GM23338 (cell line): Measurements from ENCODE around the gene APOBEC4. TPM values are rescaled to one million over a fixed set of nuclear protein-coding genes. Genes with fewer than 3 reads are reported as not detected.

ENCODE experiments used
- ATAC-seq: fragments of 200-7000 bp; cut with Tn5 transposase; 3 replicates; pipeline ENCODE4 v1.9.1; 2020
- DNase-seq: peaks from one replicate; pipeline ENCODE4 v3.0.0-alpha.2; 2015; ENCODE audit warnings: low spot score
- H2AFZ ChIP-seq: fragments of 200-600 bp; sonication (generic); 2 replicates; pipeline ENCODE4 v1.8.0; 2016; ENCODE audit warnings: antibody characterized with exemption, mild to moderate bottlenecking, moderate library complexity
- H3F3A ChIP-seq: fragments of 200-600 bp; sonication (generic); replicated peaks from 2 replicates; pipeline ENCODE4 v1.8.0; 2017; ENCODE audit warnings: antibody characterized with exemption, mixed run types, low read depth
- H3K27ac ChIP-seq: fragments of 200-600 bp; sonication (generic); 2 replicates; pipeline ENCODE4 v1.6.1; 2016; ENCODE audit warnings: low read depth
- H3K27me3 ChIP-seq: fragments of 200-600 bp; sonication (generic); 2 replicates; pipeline ENCODE4 v1.8.0; 2016; ENCODE audit warnings: mild to moderate bottlenecking, mixed run types, moderate library complexity; ENCODE audit not compliant: insufficient read depth
- H3K36me3 ChIP-seq: fragments of 200-600 bp; sonication (generic); 2 replicates; pipeline ENCODE4 v1.8.0; 2016; ENCODE audit warnings: mild to moderate bottlenecking; ENCODE audit not compliant: insufficient read depth
- H3K4me1 ChIP-seq: fragments of 200-600 bp; sonication (generic); 2 replicates; pipeline ENCODE4 v1.8.0; 2016; ENCODE audit warnings: mild to moderate bottlenecking, moderate library complexity; ENCODE audit not compliant: insufficient read depth
- H3K4me2 ChIP-seq: fragments of 200-600 bp; sonication (generic); 2 replicates; pipeline ENCODE4 v1.7.1; 2017; ENCODE audit warnings: mixed run types
- H3K4me3 ChIP-seq: fragments of 200-600 bp; sonication (generic); 2 replicates; pipeline ENCODE4 v1.6.1; 2016; ENCODE audit warnings: mixed run types
- H3K79me2 ChIP-seq: fragments of 200-600 bp; sonication (generic); replicated peaks from 2 replicates; pipeline ENCODE4 v1.8.0; 2017; ENCODE audit warnings: mild to moderate bottlenecking; ENCODE audit not compliant: insufficient read depth
- H3K9me2 ChIP-seq: fragments of 200-600 bp; sonication (generic); 2 replicates; pipeline ENCODE4 v1.8.0; 2017; ENCODE audit not compliant: insufficient read depth
- H4K20me1 ChIP-seq: fragments of 200-600 bp; sonication (generic); replicated peaks from 2 replicates; pipeline ENCODE4 v1.8.0; 2017; ENCODE audit warnings: mild to moderate bottlenecking; ENCODE audit not compliant: insufficient read depth
- H3K27ac Mint-ChIP-seq: 2 replicates; pipeline ENCODE4 v1.8.0; 2020; ENCODE audit warnings: inconsistent platforms, mild to moderate bottlenecking, moderate library complexity, mixed read lengths
- H3K27me3 Mint-ChIP-seq: 3 replicates; pipeline ENCODE4 v1.8.0; 2022; ENCODE audit warnings: low read depth, mild to moderate bottlenecking, moderate library complexity, mixed read lengths, inconsistent platforms; ENCODE audit not compliant: insufficient read depth, poor library complexity
- H3K36me3 Mint-ChIP-seq: 3 replicates; pipeline ENCODE4 v1.8.0; 2021; ENCODE audit warnings: low read depth, mild to moderate bottlenecking, inconsistent platforms, moderate library complexity, mixed read lengths
- H3K4me1 Mint-ChIP-seq: 3 replicates; pipeline ENCODE4 v1.8.0; 2020; ENCODE audit warnings: mild to moderate bottlenecking, inconsistent platforms, mixed read lengths
- H3K4me3 Mint-ChIP-seq: 3 replicates; pipeline ENCODE4 v1.8.0; 2021; ENCODE audit warnings: moderate library complexity, mild to moderate bottlenecking, inconsistent platforms, mixed read lengths
- H3K9me3 Mint-ChIP-seq: 3 replicates; pipeline ENCODE4 v1.8.0; 2020; ENCODE audit warnings: moderate library complexity, mild to moderate bottlenecking, inconsistent platforms, mixed read lengths
- CREB1 ChIP-seq: fragments of 250-450 bp; sonication (Bioruptor Pico); IDR thresholded peaks from 2 replicates; pipeline ENCODE4 v1.5.0; 2020; ENCODE audit warnings: low read depth, mild to moderate bottlenecking, moderate library complexity
- EZH2 ChIP-seq: fragments of 200-600 bp; sonication (generic); IDR thresholded peaks from one replicate; pipeline ENCODE4 v1.8.0; 2017; ENCODE audit warnings: antibody characterized with exemption, mild to moderate bottlenecking, low read depth; ENCODE audit not compliant: unreplicated experiment
- EZH2phosphoT487 ChIP-seq: fragments of 200-600 bp; sonication (generic); IDR thresholded peaks from one replicate; pipeline ENCODE4 v1.8.1; 2018; ENCODE audit warnings: antibody characterized with exemption; ENCODE audit not compliant: unreplicated experiment
- JUNB ChIP-seq: IDR thresholded peaks from one replicate; pipeline ENCODE4 v1.6.1; 2016; ENCODE audit warnings: antibody characterized with exemption; ENCODE audit not compliant: unreplicated experiment
- NANOG ChIP-seq: IDR thresholded peaks from 2 replicates; pipeline ENCODE4 v1.6.1; 2016; ENCODE audit warnings: antibody characterized with exemption, borderline replicate concordance
- POLR2AphosphoS5 ChIP-seq: IDR thresholded peaks from 2 replicates; pipeline ENCODE4 v1.6.1; 2016; ENCODE audit warnings: antibody characterized with exemption, low read depth
- STAT1 ChIP-seq: IDR thresholded peaks from one replicate; pipeline ENCODE4 v1.6.1; 2016; ENCODE audit warnings: antibody characterized with exemption; ENCODE audit not compliant: unreplicated experiment
- ZNF114 ChIP-seq: fragments of 250-450 bp; sonication (Bioruptor Pico); IDR thresholded peaks from 2 replicates; pipeline ENCODE4 v1.5.0; 2020; ENCODE audit warnings: mild to moderate bottlenecking, moderate library complexity
- ZNF331 ChIP-seq: fragments of 250-450 bp; sonication (Bioruptor Pico); IDR thresholded peaks from 2 replicates; pipeline ENCODE4 v1.5.0; 2020; ENCODE audit warnings: low read depth, mild to moderate bottlenecking, moderate library complexity
- polyA plus RNA-seq: library from polyadenylated mRNA; unstranded; fragments of >200 nt; fragmentation: Nextera tagmentation; extraction: Ambion mirVana; gene quantifications from 2 replicates; pipeline ENCODE4 v1.2.1, GENCODE V29; 2016
- total RNA-seq: library from RNA; depleted of rRNA; stranded (reverse); fragments of >200 nt; shearing (Covaris generic); gene quantifications from 2 replicates; pipeline ENCODE4 v1.2.3, GENCODE V29; 2014
- TF ChIP-seq, protein P1 (sequence below), 2 experiments: fragments of 200-600 bp in 1 of 2; sonication (generic) in 1 of 2; conservative IDR thresholded peaks; 2 replicates each; pipeline versions ENCODE4 v1.5.1 to v1.6.1; 2016 to 2017; ENCODE audit warnings: antibody characterized with exemption in 2 of 2, low read depth in 2 of 2, mild to moderate bottlenecking in 2 of 2, moderate library complexity in 1 of 2
- TF ChIP-seq, protein P2 (sequence below): IDR thresholded peaks from 2 replicates; pipeline ENCODE4 v1.6.1; 2016; ENCODE audit warnings: antibody characterized with exemption
- TF ChIP-seq, protein P3 (sequence below): IDR thresholded peaks from one replicate; pipeline ENCODE4 v1.6.1; 2018; ENCODE audit warnings: antibody characterized with exemption; ENCODE audit not compliant: unreplicated experiment
- TF ChIP-seq, protein P4 (sequence below): fragments of 250-450 bp; sonication (Bioruptor Pico); IDR thresholded peaks from 2 replicates; pipeline ENCODE4 v1.5.0; 2020; ENCODE audit warnings: mild to moderate bottlenecking, moderate library complexity

Gene APOBEC4
- total and polyA plus RNA-seq, 2 experiments from 2014 or later = 0.10 TPM; not detected in 1

DNA sequence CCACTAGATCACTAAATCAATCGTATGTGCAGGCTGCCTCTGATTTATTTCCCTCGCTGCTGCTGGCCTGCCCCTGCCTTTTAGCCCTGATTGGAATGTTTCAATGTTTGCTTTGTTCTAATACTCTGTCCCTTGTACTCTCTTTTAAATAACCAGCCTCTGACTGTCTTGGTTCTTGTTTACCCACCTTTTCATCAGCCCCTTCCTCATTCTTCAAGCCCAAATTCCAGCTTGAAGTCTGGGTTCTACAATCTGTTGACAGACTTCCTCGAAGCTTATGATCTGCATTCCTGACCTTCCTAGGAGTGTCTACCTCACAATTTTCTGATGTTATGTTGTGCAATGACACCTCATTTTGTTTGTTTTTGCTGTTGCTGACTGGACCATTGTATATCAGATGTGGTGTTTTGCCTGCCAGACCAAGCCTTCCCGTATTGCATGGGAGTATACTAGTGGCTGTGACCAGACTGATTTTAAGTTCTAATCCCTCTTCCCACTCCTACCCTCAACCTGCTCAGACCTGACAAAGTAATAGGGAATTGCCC, 46.6 kb upstream of the APOBEC4 start:
- no peaks in the 10 kb centered on the region for H4K20me1 ChIP-seq
- no peaks in the 10 kb centered on the region for H3K27me3 ChIP-seq
- Mint-ChIP-seq H3K9me3 (no peaks in the 10 kb centered on the region), H3K4me3 (no peak overlapping the region), H3K4me1 (no peaks in the 10 kb centered on the region), H3K27ac (no peak overlapping the region), H3K27me3 (no peaks in the 10 kb centered on the region), H3K36me3 (no peaks in the 10 kb centered on the region)
- H3K9me2 ChIP-seq = peaks cover 15% of the 10 kb centered on the region
- no peak for DNase-seq
- H3K4me2 ChIP-seq = no peak overlapping the region
- H3K4me3 ChIP-seq = no peak overlapping the region
- TF ChIP-seq EZH2 (no peak), CREB1 (no peak), STAT1 (no peak), JUNB (no peak), EZH2phosphoT487 (no peak), NANOG (no peak), ZNF114 (no peak), ZNF331 (CRISPR knock-in tag) (no peak), POLR2AphosphoS5 (no peak)
- TF ChIP-seq, protein P1, sequence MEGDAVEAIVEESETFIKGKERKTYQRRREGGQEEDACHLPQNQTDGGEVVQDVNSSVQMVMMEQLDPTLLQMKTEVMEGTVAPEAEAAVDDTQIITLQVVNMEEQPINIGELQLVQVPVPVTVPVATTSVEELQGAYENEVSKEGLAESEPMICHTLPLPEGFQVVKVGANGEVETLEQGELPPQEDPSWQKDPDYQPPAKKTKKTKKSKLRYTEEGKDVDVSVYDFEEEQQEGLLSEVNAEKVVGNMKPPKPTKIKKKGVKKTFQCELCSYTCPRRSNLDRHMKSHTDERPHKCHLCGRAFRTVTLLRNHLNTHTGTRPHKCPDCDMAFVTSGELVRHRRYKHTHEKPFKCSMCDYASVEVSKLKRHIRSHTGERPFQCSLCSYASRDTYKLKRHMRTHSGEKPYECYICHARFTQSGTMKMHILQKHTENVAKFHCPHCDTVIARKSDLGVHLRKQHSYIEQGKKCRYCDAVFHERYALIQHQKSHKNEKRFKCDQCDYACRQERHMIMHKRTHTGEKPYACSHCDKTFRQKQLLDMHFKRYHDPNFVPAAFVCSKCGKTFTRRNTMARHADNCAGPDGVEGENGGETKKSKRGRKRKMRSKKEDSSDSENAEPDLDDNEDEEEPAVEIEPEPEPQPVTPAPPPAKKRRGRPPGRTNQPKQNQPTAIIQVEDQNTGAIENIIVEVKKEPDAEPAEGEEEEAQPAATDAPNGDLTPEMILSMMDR (conservative IDR thresholded peaks at IDR 0.05; ENCODE audit: low read depth in 2 of 2) = no peak
- TF ChIP-seq, protein P2, sequence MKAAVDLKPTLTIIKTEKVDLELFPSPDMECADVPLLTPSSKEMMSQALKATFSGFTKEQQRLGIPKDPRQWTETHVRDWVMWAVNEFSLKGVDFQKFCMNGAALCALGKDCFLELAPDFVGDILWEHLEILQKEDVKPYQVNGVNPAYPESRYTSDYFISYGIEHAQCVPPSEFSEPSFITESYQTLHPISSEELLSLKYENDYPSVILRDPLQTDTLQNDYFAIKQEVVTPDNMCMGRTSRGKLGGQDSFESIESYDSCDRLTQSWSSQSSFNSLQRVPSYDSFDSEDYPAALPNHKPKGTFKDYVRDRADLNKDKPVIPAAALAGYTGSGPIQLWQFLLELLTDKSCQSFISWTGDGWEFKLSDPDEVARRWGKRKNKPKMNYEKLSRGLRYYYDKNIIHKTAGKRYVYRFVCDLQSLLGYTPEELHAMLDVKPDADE = no peak
- TF ChIP-seq, protein P3, sequence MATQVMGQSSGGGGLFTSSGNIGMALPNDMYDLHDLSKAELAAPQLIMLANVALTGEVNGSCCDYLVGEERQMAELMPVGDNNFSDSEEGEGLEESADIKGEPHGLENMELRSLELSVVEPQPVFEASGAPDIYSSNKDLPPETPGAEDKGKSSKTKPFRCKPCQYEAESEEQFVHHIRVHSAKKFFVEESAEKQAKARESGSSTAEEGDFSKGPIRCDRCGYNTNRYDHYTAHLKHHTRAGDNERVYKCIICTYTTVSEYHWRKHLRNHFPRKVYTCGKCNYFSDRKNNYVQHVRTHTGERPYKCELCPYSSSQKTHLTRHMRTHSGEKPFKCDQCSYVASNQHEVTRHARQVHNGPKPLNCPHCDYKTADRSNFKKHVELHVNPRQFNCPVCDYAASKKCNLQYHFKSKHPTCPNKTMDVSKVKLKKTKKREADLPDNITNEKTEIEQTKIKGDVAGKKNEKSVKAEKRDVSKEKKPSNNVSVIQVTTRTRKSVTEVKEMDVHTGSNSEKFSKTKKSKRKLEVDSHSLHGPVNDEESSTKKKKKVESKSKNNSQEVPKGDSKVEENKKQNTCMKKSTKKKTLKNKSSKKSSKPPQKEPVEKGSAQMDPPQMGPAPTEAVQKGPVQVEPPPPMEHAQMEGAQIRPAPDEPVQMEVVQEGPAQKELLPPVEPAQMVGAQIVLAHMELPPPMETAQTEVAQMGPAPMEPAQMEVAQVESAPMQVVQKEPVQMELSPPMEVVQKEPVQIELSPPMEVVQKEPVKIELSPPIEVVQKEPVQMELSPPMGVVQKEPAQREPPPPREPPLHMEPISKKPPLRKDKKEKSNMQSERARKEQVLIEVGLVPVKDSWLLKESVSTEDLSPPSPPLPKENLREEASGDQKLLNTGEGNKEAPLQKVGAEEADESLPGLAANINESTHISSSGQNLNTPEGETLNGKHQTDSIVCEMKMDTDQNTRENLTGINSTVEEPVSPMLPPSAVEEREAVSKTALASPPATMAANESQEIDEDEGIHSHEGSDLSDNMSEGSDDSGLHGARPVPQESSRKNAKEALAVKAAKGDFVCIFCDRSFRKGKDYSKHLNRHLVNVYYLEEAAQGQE = no peak
- TF ChIP-seq, protein P4, sequence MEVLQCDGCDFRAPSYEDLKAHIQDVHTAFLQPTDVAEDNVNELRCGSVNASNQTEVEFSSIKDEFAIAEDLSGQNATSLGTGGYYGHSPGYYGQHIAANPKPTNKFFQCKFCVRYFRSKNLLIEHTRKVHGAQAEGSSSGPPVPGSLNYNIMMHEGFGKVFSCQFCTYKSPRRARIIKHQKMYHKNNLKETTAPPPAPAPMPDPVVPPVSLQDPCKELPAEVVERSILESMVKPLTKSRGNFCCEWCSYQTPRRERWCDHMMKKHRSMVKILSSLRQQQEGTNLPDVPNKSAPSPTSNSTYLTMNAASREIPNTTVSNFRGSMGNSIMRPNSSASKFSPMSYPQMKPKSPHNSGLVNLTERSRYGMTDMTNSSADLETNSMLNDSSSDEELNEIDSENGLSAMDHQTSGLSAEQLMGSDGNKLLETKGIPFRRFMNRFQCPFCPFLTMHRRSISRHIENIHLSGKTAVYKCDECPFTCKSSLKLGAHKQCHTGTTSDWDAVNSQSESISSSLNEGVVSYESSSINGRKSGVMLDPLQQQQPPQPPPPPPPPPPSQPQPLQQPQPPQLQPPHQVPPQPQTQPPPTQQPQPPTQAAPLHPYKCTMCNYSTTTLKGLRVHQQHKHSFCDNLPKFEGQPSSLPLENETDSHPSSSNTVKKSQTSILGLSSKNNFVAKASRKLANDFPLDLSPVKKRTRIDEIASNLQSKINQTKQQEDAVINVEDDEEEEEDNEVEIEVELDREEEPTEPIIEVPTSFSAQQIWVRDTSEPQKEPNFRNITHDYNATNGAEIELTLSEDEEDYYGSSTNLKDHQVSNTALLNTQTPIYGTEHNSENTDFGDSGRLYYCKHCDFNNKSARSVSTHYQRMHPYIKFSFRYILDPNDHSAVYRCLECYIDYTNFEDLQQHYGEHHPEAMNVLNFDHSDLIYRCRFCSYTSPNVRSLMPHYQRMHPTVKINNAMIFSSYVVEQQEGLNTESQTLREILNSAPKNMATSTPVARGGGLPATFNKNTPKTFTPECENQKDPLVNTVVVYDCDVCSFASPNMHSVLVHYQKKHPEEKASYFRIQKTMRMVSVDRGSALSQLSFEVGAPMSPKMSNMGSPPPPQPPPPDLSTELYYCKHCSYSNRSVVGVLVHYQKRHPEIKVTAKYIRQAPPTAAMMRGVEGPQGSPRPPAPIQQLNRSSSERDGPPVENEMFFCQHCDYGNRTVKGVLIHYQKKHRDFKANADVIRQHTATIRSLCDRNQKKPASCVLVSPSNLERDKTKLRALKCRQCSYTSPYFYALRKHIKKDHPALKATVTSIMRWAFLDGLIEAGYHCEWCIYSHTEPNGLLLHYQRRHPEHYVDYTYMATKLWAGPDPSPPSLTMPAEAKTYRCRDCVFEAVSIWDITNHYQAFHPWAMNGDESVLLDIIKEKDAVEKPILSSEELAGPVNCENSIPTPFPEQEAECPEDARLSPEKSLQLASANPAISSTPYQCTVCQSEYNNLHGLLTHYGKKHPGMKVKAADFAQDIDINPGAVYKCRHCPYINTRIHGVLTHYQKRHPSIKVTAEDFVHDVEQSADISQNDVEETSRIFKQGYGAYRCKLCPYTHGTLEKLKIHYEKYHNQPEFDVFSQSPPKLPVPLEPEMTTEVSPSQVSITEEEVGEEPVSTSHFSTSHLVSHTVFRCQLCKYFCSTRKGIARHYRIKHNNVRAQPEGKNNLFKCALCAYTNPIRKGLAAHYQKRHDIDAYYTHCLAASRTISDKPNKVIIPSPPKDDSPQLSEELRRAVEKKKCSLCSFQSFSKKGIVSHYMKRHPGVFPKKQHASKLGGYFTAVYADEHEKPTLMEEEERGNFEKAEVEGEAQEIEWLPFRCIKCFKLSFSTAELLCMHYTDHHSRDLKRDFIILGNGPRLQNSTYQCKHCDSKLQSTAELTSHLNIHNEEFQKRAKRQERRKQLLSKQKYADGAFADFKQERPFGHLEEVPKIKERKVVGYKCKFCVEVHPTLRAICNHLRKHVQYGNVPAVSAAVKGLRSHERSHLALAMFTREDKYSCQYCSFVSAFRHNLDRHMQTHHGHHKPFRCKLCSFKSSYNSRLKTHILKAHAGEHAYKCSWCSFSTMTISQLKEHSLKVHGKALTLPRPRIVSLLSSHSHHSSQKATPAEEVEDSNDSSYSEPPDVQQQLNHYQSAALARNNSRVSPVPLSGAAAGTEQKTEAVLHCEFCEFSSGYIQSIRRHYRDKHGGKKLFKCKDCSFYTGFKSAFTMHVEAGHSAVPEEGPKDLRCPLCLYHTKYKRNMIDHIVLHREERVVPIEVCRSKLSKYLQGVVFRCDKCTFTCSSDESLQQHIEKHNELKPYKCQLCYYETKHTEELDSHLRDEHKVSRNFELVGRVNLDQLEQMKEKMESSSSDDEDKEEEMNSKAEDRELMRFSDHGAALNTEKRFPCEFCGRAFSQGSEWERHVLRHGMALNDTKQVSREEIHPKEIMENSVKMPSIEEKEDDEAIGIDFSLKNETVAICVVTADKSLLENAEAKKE (CRISPR knock-in tag) = no peak
- H3K4me1 ChIP-seq = no peaks in the 10 kb centered on the region
- no peak overlapping the region for H3K27ac ChIP-seq
- H2AFZ ChIP-seq = no peak overlapping the region
- H3K36me3 ChIP-seq = no peaks in the 10 kb centered on the region
- no peaks in the 10 kb centered on the region for H3F3A ChIP-seq
- ATAC-seq = no peak
- no peaks in the 10 kb centered on the region for H3K79me2 ChIP-seq
